Liver (tissue), 2 donors: Measurements from ENCODE around the gene RNF13.

ENCODE experiments used
- FOXA1 ChIP-seq: IDR thresholded peaks from 2 replicates; pipeline ENCODE4 v1.6.1; 2016; ENCODE audit warnings: antibody characterized with exemption
- YY1 ChIP-seq: IDR thresholded peaks from 2 replicates; pipeline ENCODE4 v1.6.1; 2016; ENCODE audit warnings: antibody characterized with exemption, mild to moderate bottlenecking
- ZBTB33 ChIP-seq: IDR thresholded peaks from 2 replicates; pipeline ENCODE4 v1.6.1; 2016; ENCODE audit warnings: antibody characterized with exemption
- TF ChIP-seq, protein P1 (sequence below): fragments of 150-350 bp; IDR thresholded peaks from 2 replicates; pipeline ENCODE4 v1.5.1; 2017; ENCODE audit warnings: improper control_type of control experiment, low read depth, low read length; ENCODE audit not compliant: missing input control
- donor health status: healthy.

- TF ChIP-seq, protein P1, sequence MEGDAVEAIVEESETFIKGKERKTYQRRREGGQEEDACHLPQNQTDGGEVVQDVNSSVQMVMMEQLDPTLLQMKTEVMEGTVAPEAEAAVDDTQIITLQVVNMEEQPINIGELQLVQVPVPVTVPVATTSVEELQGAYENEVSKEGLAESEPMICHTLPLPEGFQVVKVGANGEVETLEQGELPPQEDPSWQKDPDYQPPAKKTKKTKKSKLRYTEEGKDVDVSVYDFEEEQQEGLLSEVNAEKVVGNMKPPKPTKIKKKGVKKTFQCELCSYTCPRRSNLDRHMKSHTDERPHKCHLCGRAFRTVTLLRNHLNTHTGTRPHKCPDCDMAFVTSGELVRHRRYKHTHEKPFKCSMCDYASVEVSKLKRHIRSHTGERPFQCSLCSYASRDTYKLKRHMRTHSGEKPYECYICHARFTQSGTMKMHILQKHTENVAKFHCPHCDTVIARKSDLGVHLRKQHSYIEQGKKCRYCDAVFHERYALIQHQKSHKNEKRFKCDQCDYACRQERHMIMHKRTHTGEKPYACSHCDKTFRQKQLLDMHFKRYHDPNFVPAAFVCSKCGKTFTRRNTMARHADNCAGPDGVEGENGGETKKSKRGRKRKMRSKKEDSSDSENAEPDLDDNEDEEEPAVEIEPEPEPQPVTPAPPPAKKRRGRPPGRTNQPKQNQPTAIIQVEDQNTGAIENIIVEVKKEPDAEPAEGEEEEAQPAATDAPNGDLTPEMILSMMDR = no peak
- TF ChIP-seq ZBTB33 (no peak), YY1 (no peak), FOXA1 (no peak)
Observed at GRCh38 chr3:149826636-149827035, 13.6 kb downstream of the RNF13 start.
